ENCODE data around the gene TMEM128. TPM values are rescaled to one million over a fixed set of nuclear protein-coding genes. Genes with fewer than 3 reads are reported as not detected.

TMEM128 gene
- total and polyA plus RNA-seq, 2 of the 13 experiments (the other 11 are each of a cell fraction or from before 2014, with no cell fraction given): 19.4 to 27.9 TPM

DNA sequence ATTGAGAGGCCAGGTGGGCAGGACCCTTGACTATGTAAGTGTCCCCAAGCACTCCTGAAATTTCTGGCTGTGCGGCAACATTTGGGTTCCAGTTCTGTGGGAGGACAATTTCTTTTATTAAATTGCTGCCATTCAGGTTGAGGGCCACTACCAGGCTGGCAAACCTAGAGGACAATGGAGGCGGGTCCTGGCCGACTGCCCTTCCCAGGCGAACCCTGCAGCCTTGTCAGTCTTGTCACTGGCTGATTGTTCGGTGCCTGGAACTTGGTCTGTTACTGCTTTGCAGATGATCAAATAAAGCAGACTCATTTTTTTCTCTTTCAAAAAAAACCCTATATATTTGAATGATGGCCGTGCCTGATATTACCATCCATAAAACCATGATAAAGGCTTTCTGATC lies 6.6 kb upstream of the TMEM128 start:
- FAIRE-seq (no peak), ATAC-seq (no peak), DNase-seq (ENCODE audit: low spot score) (peak; percentile 34)
- no peak overlapping the region; the same call in 1 of the 2 replicates for H3K4me2 ChIP-seq (ENCODE audit: low read depth, low read length)
- TF ChIP-seq REXO4 (CRISPR knock-in tag; IDR thresholded peaks at IDR 0.05; ENCODE audit: borderline replicate concordance) (no peak), SOX13 (IDR thresholded peaks at IDR 0.05) (no peak), SOX13 (CRISPR knock-in tag; conservative IDR thresholded peaks at IDR 0.05 in 1 of 2, IDR thresholded peaks at IDR 0.05 in 1 of 2) (0 out of 4 replicates have a peak, but pooled peaks of 1 of the 2 experiments have one; percentile 9)
- no peaks in the 10 kb centered on the region for H3K27me3 ChIP-seq (ENCODE audit: control insufficient read depth in 1 of 2, insufficient read depth in 2 of 2, low read length in 2 of 2)
- 34% methylated on average over 5 of the region's 6 CpGs for WGBS (ENCODE audit: low lambda C conversion rate)
- H3K79me2 ChIP-seq (ENCODE audit: insufficient read depth, low read length): no peaks in the 10 kb centered on the region
- in situ Hi-C loops (cut with HindIII; ENCODE audit: extremely low pct_ligation_motif_present, low pct_unique_long_range_greater_than_20kb): loop anchor here (5.0 kb wide), 2 partner anchors 38 to 83 kb away; partner anchors contain the start of genes LYAR and ZBTB49
- ChIA-PET CTCF (ENCODE audit: low intra/inter-chr PET ratio, low total read pairs) (interaction anchor here (1.1 kb wide), 1 partner anchor 80 kb away, joined by 3 read pairs; no protein-coding TSS in a partner anchor), POLR2A (no interaction called here)
- H3K4me3 ChIP-seq (replicated peaks in 1 of 3; ENCODE audit: insufficient read depth in 1 of 3, low read depth in 2 of 3, low read length in 3 of 3): no peak overlapping the region
- H3K27ac ChIP-seq (ENCODE audit: extremely low read length, insufficient read depth, low read length): no peak overlapping the region
- no peak overlapping the region for H2AFZ ChIP-seq (ENCODE audit: low read length)
- no TSS peak for BruUV-seq (replicated peaks)
- no peaks in the 10 kb centered on the region for H3K9me3 ChIP-seq (ENCODE audit: low read length)
- H3K36me3 ChIP-seq (replicated peaks in 1 of 2; ENCODE audit: control insufficient read depth in 1 of 2, insufficient read depth in 2 of 2, low read length in 2 of 2): no peaks in the 10 kb centered on the region
- H3K9ac ChIP-seq (ENCODE audit: insufficient read depth, low read depth, low read length): no peak overlapping the region
- H4K20me1 ChIP-seq (ENCODE audit: insufficient read depth, low read length): no peaks in the 10 kb centered on the region
- peaks cover 46% of the 10 kb centered on the region for H3K4me1 ChIP-seq (ENCODE audit: insufficient read depth, low read length)
- intact Hi-C loops (cut with micrococcal nuclease; ENCODE audit: unreplicated experiment): no loop called here

DNA sequence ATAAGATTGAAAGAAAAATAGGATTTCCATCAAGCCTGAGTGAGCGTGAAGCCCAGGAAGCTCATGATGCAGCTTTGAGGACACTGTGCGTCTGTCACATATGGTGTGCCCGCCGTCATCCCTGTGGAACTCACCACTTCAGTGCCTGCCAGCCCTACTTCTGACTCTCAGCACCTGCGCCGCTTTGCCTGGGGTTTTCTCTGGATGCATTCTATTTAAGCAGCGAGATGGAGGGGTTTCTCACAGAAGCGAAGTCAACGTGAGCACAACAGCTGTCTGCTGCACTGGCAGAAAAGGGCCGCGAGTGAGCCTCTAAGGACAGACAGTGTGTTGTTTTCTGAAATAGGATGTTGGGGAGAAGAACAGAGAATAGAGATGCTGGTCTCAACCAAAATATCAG lies 6.2 kb upstream of the TMEM128 start:
- intact Hi-C loops (cut with micrococcal nuclease; ENCODE audit: unreplicated experiment) (no loop called here), in situ Hi-C loops (cut with HindIII; ENCODE audit: extremely low pct_ligation_motif_present, low pct_unique_long_range_greater_than_20kb) (no loop called here)
- 97% methylated on average over 11 of the region's 11 CpGs for WGBS (ENCODE audit: low lambda C conversion rate)
- TF ChIP-seq HOXD1 (CRISPR knock-in tag; IDR thresholded peaks at IDR 0.05) (no peak), ZNF281 (CRISPR knock-in tag; IDR thresholded peaks at IDR 0.05; ENCODE audit: borderline replicate concordance) (no peak), TP53 (CRISPR knock-in tag; conservative IDR thresholded peaks at IDR 0.05) (no peak), CTCF (CRISPR knock-in tag; IDR thresholded peaks at IDR 0.05) (no peak), ZUFSP (CRISPR knock-in tag; IDR thresholded peaks at IDR 0.05; ENCODE audit: borderline replicate concordance) (no peak), SUZ12 (IDR thresholded peaks at IDR 0.05; ENCODE audit: low read depth, low read length) (no peak)

More for the DNA sequence above, 6.2 kb upstream of the TMEM128 start:
- POLR2A ChIA-PET: no interaction called here
- H3K36me3 ChIP-seq (replicated peaks in 1 of 2; ENCODE audit: control insufficient read depth in 1 of 2, insufficient read depth in 2 of 2, low read length in 2 of 2): no peaks in the 10 kb centered on the region
- no peak overlapping the region for H2AFZ ChIP-seq (ENCODE audit: low read length)
- H3K27ac ChIP-seq (ENCODE audit: extremely low read length, insufficient read depth, low read length): no peak overlapping the region
- H3K9ac ChIP-seq (ENCODE audit: insufficient read depth, low read depth, low read length): no peak overlapping the region
- no peaks in the 10 kb centered on the region for H4K20me1 ChIP-seq (ENCODE audit: insufficient read depth, low read length)
- CTCF ChIA-PET (ENCODE audit: low intra/inter-chr PET ratio, low total read pairs): interaction anchor here (1.1 kb wide), 1 partner anchor 81 kb away, joined by 3 read pairs; no protein-coding TSS in a partner anchor
- no peak overlapping the region for H3K4me2 ChIP-seq (ENCODE audit: low read depth, low read length)
- BruUV-seq (replicated peaks): no TSS peak
- H3K4me3 ChIP-seq (replicated peaks in 1 of 3; ENCODE audit: insufficient read depth in 1 of 3, low read depth in 2 of 3, low read length in 3 of 3): no peak overlapping the region
- DNase-seq (ENCODE audit: low spot score): no peak
- no peaks in the 10 kb centered on the region for H3K9me3 ChIP-seq (ENCODE audit: low read length)
- no peak for ATAC-seq
- no peaks in the 10 kb centered on the region for H3K79me2 ChIP-seq (ENCODE audit: insufficient read depth, low read length)
- peaks cover 46% of the 10 kb centered on the region for H3K4me1 ChIP-seq (ENCODE audit: insufficient read depth, low read length)
- no peaks in the 10 kb centered on the region for H3K27me3 ChIP-seq (ENCODE audit: control insufficient read depth in 1 of 2, insufficient read depth in 2 of 2, low read length in 2 of 2)
- FAIRE-seq: no peak

Data from HepG2 (cell line).